Measurements from ENCODE around the gene IGDCC3.

IGDCC3 gene

DNA sequence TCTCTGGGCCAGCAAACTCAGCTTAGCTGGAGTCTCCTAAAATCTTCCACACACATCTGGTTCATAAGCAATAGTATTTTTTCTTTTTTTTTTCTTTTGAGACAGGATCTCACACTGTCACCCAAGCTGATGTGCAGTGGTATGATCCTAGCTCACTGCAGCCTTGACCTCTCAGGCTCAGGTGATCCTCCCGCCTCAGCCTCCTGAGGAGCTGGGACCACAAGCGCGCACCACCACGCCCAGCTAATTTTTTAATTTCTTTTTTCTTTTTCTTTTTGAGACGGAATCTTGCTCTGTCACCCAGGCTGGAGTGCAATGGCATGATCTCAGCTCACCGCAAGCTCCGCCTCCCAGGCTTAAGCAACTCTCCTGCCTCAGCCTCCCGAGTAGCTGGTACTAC is 39.0 kb downstream of the IGDCC3 start:
- no peak for TF ChIP-seq CTCF (IDR thresholded peaks at IDR 0.05; ENCODE audit: insufficient read depth, low read depth, low read length, missing control alignments)
- H3K4me3 ChIP-seq (ENCODE audit: low read depth, low read length) = no peak overlapping the region
- DNase-seq (ENCODE audit: low read depth) = no peak

GRCh38 chr15:65338366-65338765 is 39.4 kb downstream of the IGDCC3 start:
- no peak for DNase-seq (ENCODE audit: low read depth)
- no peak overlapping the region for H3K4me3 ChIP-seq (ENCODE audit: low read depth, low read length)
- no peak for TF ChIP-seq CTCF (IDR thresholded peaks at IDR 0.05; ENCODE audit: insufficient read depth, low read depth, low read length, missing control alignments)

- no peak for DNase-seq (ENCODE audit: low read depth)
These were observed 40.2 kb downstream of the IGDCC3 start for GRCh38 chr15:65337436-65338070.

GRCh38 chr15:65336493-65337435 is 41.0 kb downstream of the IGDCC3 start:
- DNase-seq (ENCODE audit: low read depth) = peak; percentile 14
- H3K4me3 ChIP-seq (ENCODE audit: low read depth, low read length) = no peak overlapping the region
- peak; percentile 10 for TF ChIP-seq CTCF (IDR thresholded peaks at IDR 0.05; ENCODE audit: insufficient read depth, low read depth, low read length, missing control alignments)

More at GRCh38 chr15:65337436-65338070, 40.2 kb downstream of the IGDCC3 start:
- no peak overlapping the region for H3K4me3 ChIP-seq (ENCODE audit: low read depth, low read length)
- TF ChIP-seq CTCF (IDR thresholded peaks at IDR 0.05; ENCODE audit: insufficient read depth, low read depth, low read length, missing control alignments) = no peak

- no peak for TF ChIP-seq CTCF (IDR thresholded peaks at IDR 0.05; ENCODE audit: insufficient read depth, low read depth, low read length, missing control alignments)
- H3K4me3 ChIP-seq (ENCODE audit: low read depth, low read length) = no peak overlapping the region
- DNase-seq (ENCODE audit: low read depth) = no peak
These were observed 42.3 kb downstream of the IGDCC3 start for GRCh38 chr15:65335278-65336055.

- TF ChIP-seq CTCF (IDR thresholded peaks at IDR 0.05; ENCODE audit: insufficient read depth, low read depth, low read length, missing control alignments) = no peak
- DNase-seq (ENCODE audit: low read depth) = no peak
- no peak overlapping the region for H3K4me3 ChIP-seq (ENCODE audit: low read depth, low read length)
These were observed 43.1 kb downstream of the IGDCC3 start for GRCh38 chr15:65334586-65335231.
